Measurements from ENCODE around the gene GPHN. TPM values are rescaled to one million over a fixed set of nuclear protein-coding genes. Genes with fewer than 3 reads are reported as not detected.

The GPHN gene
- total RNA-seq, 3 donors from 2014 or later = 32.8 to 57.0 (median 38.1) TPM

DNA sequence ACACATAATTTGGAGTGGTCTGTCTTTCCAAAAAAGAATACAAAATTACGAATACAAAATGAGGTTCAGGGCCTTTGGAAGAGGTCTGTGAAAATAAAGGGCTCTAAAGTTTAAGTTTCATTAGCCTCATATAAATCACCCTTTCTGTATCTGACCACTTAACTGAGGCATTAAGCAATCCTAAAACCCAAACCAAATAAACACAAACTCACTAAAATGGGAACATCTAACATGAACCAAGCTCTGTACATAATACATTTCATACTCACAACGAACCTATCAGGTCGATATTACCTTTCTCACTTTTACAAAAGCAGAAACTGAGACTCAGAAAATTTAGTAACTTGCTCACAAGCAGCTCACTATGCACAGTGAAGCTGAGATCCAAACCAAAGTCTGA is 22.9 kb upstream of the GPHN start:
- no peaks in the 10 kb centered on the region for H3K4me1 ChIP-seq (ENCODE audit: low read depth)

DNA sequence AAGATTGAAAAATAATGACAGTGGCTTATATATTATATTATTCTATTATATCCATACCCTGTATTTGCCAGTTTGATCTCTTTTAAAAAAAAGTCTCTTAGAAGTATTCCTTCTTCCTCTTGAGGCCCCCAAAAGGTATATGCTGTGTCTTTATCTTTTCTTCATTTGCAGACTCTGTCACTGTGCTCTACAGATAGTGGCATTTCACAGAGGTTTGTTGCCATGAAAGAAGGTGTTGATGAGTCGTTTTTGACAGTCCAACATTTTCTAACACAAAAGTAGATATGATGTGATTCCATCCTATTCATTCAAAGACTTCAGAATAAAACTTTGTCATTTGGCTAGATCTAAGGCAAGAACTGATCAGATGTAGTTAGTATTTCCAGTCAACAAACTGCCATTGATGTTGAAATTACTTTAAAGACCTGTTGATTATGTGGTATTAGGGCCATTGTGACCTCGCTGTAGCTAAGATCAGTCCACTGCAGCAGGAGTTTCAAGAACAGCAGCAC is 22.0 kb upstream of the GPHN start, which contains the start of gene CCDC196:
Gene CCDC196 (plus strand): TSS at position 462 of the 512 bp plus-strand sequence. CDS start 132 bp downstream, outside the sequence.
- no peak for DNase-seq
- ATAC-seq = no peak
- TF ChIP-seq, protein P1, sequence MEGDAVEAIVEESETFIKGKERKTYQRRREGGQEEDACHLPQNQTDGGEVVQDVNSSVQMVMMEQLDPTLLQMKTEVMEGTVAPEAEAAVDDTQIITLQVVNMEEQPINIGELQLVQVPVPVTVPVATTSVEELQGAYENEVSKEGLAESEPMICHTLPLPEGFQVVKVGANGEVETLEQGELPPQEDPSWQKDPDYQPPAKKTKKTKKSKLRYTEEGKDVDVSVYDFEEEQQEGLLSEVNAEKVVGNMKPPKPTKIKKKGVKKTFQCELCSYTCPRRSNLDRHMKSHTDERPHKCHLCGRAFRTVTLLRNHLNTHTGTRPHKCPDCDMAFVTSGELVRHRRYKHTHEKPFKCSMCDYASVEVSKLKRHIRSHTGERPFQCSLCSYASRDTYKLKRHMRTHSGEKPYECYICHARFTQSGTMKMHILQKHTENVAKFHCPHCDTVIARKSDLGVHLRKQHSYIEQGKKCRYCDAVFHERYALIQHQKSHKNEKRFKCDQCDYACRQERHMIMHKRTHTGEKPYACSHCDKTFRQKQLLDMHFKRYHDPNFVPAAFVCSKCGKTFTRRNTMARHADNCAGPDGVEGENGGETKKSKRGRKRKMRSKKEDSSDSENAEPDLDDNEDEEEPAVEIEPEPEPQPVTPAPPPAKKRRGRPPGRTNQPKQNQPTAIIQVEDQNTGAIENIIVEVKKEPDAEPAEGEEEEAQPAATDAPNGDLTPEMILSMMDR (IDR thresholded peaks at IDR 0.05) = no peak
- Histone ChIP-seq H3K36me3 (ENCODE audit: low read depth) (no peaks in the 10 kb centered on the region), H3K4me3 (no peak within 1 kb of the TSS), H3K9me3 (no peaks in the 10 kb centered on the region), H3K4me1 (ENCODE audit: low read depth) (no peaks in the 10 kb centered on the region)
- intact Hi-C loops (cut with DNase I, micrococcal nuclease) = no loop called here

More for the DNA sequence above, 22.9 kb upstream of the GPHN start:
- H3K36me3 ChIP-seq (ENCODE audit: low read depth) = no peaks in the 10 kb centered on the region
- H3K4me3 ChIP-seq = no peak overlapping the region
- TF ChIP-seq, protein P1 (IDR thresholded peaks at IDR 0.05) = no peak
- ATAC-seq (no peak), DNase-seq (no peak)
- no peaks in the 10 kb centered on the region for H3K9me3 ChIP-seq
- intact Hi-C loops (cut with DNase I, micrococcal nuclease) = no loop called here

DNA sequence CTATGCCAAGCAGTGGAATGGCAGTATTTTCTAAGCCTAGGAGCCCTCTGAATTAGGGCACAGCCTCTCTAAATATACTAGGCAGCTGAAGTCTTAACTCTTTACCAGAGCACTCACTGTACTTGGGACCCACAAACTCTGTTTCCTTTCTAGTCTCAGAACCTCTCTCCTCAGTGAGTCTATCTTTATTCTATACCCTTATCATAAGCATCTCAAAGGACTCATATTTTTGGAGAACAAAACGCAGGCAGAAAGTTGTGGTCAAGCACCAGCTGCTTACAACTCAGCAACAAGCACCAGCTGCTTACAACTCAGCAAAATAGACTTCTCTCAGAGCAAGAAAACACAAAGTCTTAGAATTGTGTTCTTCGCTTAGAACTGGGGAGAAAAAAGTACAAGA is 20.8 kb upstream of the GPHN start:
- H3K9me3 ChIP-seq = no peaks in the 10 kb centered on the region
- ATAC-seq (no peak), DNase-seq (no peak)
- intact Hi-C loops (cut with DNase I, micrococcal nuclease) = no loop called here
- no peak overlapping the region for H3K4me3 ChIP-seq
- no peaks in the 10 kb centered on the region for H3K4me1 ChIP-seq (ENCODE audit: low read depth)
- TF ChIP-seq, protein P1 (IDR thresholded peaks at IDR 0.05) = no peak
- H3K36me3 ChIP-seq (ENCODE audit: low read depth) = no peaks in the 10 kb centered on the region

DNA sequence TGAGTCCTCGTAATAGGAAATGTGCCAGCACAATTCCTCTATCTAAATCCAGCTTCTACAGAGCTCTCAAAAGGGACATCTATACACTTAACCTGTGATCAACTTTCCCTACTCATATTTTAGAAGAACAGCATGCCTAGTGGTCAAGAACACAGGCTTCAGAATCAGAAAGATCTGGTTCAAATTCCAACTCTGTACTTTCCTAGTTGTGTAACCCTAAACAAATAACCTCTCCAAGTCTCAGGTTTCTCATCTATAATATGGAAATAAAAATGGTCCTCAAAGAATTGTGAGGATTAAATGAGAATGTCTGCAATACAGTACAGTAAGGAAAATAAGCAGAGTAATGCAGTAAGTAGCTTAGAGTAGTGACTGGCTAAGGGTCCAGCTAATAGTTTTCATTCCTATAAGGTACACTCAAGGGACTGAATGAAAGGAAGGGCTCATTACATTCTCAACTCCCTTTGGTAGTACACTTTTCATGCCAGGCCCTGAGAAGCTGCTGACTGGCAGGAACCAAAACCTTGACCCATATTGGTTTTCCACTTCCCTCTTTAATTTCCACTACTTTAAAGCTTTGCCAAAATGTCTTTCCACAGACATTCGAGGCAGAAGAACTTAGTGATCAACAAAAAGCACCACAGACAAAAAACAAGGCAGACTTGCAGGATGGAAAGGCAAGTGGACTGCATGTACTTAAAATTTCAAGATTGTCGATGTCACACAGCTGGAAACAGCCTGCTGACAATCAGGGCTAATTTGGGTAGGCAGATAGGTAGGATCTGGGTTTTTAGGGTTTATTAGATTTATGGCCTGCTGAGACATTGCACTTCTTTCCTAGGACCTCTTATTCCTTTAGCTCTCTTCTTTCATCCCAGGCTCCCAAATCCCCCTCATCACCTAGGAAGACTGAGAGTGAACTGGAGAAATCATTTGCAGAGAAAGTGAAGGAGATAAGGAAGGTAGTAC is 17.5 kb upstream of the GPHN start:
- TF ChIP-seq, protein P1 (IDR thresholded peaks at IDR 0.05) = no peak
- H3K9me3 ChIP-seq = no peaks in the 10 kb centered on the region
- H3K4me3 ChIP-seq = no peak overlapping the region
- H3K36me3 ChIP-seq (ENCODE audit: low read depth) = no peaks in the 10 kb centered on the region
- no peak for DNase-seq
- no peaks in the 10 kb centered on the region for H3K4me1 ChIP-seq (ENCODE audit: low read depth)
- no peak for ATAC-seq
- intact Hi-C loops (cut with DNase I, micrococcal nuclease) = no loop called here

DNA sequence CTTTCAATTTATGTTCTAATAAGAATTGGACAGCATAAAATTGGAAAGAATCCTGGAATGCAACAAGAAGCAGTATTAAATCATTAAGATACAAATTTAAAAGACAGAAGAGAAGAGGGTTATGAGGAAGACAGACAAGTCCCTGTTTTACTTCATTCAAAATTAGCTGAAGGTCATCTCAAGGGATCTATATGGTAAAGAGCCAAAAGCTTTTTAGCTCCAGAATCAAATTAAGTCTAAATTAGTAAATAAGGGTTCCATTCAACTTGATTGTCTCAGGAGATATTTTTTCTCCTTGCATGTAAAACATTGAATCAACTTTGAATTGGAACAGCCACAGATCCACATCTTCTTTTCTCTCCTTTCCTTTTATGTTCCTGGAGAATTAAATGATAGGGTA is 14.2 kb upstream of the GPHN start:
- intact Hi-C loops (cut with DNase I, micrococcal nuclease) = no loop called here
- Histone ChIP-seq H3K4me3 (no peak overlapping the region), H3K36me3 (ENCODE audit: low read depth) (no peaks in the 10 kb centered on the region), H3K9me3 (no peaks in the 10 kb centered on the region), H3K4me1 (ENCODE audit: low read depth) (peaks cover 5% of the 10 kb centered on the region)
- DNase-seq (no peak), ATAC-seq (no peak)
- TF ChIP-seq, protein P1 (IDR thresholded peaks at IDR 0.05) = no peak

All from mucosa of descending colon (tissue), 3 donors.